AML-193 (cell line): ENCODE results near the gene MARCHF6.
"Not testable (repeated sequence)": the region's sequence is repeated elsewhere in the genome, so short reads cannot be mapped to it uniquely, and the experiment has no call there.

Experiments used
- DNase-seq, 2 experiments: peaks; one replicate each; lab custom pipeline; 2025; lab: John Stamatoyannopoulos, UW

Gene MARCHF6

DNA sequence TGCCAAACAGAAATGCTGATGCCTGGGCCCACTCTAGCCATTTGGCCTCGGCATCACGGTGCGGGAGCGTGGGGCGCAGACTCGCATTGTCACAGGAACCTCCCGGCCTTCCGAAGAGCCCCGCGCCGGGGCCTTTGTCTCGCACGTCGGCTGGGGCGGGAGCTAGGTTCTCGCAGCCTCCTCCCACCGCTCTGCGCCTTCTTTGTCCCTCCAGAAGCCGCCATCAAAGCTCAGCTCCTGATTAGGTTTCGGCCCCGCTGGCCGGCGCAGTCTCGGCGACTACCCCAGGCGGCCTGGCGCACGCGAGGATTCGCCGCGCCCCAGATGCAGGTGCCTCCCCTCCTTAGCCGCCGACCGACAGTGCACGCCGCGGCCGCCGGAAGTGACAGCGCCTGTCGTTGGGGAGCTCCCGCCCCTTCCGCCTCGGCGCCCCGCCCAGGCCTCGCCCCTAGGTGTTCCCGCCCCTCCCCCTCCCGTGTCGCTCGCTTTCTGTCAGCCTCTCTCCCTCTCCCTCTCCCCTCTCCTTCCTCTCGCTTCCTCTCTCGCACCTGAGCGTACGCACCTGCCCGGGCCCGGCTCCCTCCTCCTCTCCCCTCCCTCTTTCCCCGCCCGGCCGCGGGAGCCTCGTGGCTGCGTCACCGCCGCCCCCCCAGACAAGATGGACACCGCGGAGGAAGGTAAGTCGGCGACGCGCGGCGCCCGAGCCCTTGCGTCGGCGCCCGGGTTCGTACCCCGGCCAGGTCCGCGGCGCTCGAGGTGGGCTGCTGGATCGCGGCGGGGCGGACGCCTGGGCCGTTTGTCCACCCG is at the start of gene MARCHF6:
Gene MARCHF6 (plus strand): TSS at position 455 of the 807 bp plus-strand sequence. CDS start 204 bp downstream, at position 659.
- DNase-seq, result peak; percentile 74 to 84

DNA sequence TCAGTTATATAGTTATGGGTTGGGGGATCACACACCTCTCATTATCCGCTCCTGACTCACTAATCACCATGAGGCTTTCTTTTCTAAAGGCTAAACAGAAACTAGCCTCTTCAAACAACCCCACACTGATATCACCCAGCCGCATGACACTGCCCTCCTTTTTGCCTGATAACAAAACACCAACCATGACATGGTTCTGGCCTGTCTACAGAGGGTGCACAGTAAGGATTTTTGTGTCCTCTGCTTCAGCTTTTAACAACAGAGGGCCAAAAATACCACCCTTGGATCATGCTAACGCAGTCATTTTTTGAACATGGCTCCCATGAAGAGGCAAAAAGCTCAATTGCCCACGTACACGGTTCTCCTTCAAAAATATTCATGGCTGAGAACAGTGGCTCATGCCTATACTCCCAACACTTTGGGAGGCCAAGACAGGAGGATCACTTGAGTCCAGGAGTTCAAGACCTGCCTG is 49.8 kb upstream of the MARCHF6 start:
- no peak for DNase-seq

DNA sequence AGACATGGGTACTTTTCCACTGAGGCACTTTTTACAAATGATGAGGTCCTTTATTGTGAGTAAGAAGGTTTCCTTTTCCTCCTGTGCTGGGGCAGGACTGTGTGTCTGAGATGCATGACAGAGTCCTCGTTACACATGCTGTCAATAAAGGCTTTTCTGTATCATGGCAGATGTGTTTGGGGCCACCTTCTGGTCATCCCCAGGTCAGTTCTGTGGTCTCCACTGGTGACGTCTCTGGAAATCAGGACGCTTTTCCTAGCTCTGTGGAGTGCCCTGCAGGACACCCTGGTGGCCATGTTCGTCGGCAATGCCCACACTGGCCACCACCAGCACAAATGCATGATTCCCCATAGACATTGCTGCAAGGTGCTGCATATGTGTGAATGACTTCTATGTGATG is 48.6 kb upstream of the MARCHF6 start:
- DNase-seq, result no peak

DNA sequence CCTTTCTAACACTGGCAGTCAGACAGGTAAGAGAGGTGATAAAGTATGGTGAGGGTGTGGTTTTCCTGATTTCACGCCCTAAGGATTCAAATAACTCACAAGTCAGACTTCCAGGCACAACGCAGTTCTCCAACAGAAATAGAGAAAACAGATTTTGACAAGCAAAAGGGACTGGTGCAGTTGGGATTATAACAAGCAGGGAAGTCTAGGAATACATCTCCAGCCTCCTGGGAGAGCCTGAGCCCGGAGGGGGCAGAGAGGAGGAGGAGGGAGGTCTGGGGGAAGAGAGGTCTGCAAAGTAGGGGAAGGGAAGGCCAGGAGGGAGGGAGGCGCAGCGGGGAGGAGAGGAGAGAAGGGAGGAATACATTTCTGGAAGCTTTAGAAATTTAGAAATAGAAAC is 47.4 kb upstream of the MARCHF6 start:
- DNase-seq, result no peak

GRCh38 chr5:10306806-10307205 is 46.7 kb upstream of the MARCHF6 start:
- DNase-seq, result no peak

DNA sequence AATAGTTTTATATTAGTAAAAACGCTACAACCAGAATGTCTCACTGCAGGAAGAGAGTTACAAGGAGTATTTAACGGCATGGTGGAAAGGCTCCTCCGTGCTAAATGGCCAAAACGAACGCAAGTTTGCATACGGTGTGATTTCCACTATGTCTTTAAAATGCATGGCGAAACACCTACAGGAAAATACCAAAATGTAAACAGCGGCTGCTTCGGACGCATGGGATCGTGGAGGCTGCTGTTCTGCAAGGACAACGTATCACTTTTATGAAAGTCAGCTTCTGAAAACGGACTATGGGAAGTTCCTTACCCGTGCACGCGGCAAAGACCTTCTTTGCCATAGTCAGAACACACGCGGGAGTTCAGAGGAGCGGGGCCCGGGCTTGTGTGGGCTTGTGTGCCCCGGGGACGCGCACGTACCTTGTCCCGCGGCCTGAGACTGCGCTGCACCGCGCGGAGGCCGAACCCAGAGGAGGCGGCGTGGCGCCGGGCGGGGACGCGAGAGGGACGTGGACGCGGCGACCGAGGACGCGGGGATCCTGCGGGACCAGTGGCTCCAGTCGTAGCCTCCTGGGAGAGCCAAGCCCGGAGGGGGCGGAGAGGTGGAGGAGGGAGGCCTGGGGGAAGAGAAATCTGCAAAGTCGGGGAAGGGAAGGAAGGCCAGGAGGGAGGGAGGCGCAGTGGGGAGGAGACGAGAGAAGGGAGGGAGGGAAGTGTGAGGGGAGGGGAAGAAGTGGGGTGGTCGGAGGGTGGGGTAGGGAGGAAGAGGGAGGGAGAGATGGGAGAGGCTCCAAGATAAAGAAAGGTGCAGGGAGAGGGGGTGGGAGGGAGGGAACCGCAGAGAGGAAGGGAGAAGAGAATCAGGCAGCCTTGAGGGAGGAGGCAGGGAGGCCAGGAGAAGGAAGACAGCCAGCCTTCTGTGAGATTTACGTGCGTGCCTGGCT is 46.0 kb upstream of the MARCHF6 start, which contains the start of gene CMBL:
Gene CMBL (minus strand): TSS at position 697 of the 943 bp plus-strand sequence. CDS start 17,140 bp downstream, outside the sequence.
- peak in 1 of 2 experiments; percentile 31 for DNase-seq

- DNase-seq, result no peak
Observed at GRCh38 chr5:10308844-10309243, 44.7 kb upstream of the MARCHF6 start.

- DNase-seq, result no peak
Observed at GRCh38 chr5:10310066-10310779, 43.3 kb upstream of the MARCHF6 start.

DNA sequence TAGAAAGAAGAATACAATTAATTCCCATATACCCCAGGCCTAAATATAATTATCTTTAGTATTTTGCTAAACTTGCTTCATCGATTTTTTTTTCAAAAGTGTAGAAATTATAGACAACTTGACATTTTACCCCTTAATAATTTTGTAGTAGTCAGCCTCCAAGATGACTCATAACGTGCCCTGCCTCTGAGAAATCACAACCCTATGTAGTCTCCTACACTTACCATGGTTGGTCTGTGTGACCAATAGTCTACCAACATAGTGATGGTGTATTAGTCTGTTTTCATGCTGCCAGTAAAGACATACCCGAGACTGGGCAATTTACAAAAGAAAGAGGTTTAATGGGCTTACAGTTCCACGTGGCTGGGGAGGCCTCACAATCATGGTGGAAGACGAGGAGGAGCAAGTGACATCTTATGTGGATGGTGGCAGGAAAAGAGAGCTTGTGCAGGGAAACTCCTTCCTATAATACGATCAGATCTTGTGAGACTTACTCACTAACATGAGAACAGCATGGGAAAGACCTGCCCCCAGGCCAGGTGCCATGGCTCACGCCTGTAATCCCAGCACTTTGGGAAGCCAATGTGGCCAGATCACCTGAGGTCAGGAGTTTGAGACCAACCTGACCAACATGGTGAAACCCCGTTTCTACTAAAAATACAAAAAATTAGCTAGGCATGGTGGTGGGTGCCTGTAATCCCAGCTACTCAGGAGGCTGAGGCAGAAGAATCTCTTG is 42.5 kb upstream of the MARCHF6 start:
- not testable (repeated sequence) for DNase-seq

DNA sequence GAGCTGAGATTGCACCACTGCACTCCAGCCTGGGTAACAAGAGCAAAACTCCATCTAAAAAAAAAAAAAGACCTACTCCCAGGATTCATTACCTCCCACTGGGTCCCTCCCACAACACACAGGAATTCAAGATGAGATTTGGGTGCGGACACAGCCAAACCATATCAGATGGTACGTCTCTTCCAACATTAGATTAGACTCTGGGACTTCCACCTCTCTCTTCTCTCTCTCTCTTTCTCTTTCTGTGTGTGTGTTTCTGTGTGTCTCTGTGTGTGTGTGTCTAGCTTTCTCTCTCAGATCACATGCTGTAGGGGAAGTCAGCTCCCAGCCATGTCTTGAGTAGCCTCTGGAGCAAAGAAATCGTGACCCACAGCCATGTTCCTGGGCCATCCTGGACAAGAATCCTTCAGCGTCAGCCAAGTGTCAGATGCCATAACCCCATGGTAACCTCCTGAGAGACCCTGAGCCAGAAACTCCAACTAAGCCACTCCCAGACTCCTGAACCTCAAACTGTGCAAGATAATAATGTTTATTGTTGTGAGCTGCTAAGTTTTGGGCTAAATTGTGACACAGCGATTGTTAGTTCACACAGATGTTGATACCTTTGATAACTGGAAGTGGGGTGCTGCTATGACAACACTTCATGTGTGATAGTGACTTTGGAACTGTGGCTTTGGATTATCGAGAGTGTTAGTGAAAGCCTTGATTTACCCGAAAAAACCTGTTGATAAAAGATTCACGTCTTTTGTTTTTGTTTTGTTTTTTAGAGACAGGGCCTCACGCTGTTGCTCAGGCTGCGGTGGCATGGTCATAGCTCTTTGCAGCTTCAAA is 41.7 kb upstream of the MARCHF6 start:
- DNase-seq, result no peak

- DNase-seq, result no peak
Observed at GRCh38 chr5:10315201-10315600, 38.3 kb upstream of the MARCHF6 start.

- DNase-seq, result no peak
Observed at GRCh38 chr5:10315824-10316509, 37.5 kb upstream of the MARCHF6 start.

DNA sequence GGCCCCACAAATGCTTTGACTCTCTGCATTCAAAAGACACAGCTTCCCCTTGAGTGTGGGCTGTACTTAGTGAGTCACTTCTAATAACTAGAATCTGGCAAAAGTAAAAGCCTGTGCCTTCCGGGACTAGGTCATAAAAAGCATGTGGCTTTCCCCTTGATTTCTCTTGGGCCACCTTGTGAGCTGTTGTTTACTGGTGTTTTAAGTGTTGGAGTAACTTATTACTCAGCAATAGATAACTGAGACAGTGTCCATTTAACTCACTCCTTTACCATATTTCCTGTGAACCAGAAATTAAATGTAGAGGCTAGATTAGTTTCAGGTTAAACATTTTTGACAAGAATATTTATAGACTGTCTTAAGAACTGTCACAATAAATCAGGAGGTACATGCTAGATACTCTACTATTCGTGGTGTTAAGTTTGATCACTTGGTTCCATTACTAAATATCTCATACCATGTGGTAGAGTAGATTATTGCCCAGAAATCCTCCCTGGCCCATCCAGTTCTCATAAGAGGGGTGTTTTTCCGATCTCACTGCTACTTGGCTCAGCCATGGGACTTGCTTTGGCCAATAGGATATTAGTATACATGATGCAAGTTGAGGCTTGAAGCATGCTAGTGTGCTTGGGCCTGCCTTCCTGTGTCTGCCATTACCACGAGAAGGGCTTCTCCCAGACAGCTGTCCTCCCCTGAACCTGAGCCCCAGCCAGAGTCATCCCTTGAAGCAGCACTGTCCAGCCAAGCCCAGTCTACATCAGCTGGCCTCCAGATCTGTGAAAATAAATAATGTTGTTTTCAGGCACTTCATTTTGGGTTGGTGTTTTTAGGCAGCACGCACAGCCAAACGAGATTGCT is 35.4 kb upstream of the MARCHF6 start:
- DNase-seq, result no peak

DNA sequence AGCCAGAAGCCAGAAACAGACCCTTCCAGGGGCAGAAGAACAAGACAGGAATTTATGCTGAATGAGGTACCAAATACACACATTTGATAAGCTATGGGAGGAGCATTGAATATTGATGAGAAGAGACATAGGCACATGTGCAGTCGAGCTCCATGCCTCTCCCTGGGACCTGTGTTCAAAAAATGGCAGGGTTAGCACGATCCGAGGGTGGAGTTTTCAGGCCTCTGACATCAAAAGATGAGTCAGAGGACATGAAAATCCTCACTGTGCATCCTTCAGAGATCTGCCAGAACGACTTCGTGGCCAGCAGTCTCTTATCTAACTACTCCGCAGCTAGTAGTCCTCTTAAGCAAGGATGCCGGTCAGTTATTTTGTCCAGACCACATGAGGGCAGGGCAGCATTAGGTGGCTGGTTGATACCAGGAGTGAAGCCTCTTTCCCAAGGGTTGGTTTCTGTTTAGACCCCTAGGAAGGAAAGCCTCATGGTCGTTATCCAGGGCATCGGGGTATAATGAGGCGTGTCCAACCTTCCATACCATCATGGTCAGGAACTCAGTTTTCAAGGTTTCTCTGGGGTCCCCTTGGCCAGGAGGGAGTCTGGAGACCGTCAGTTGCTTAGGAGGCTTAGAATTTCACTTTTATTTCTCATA is 34.2 kb upstream of the MARCHF6 start:
- DNase-seq, result no peak

GRCh38 chr5:10320793-10321192 is 32.7 kb upstream of the MARCHF6 start:
- no peak for DNase-seq

GRCh38 chr5:10321882-10322281 is 31.6 kb upstream of the MARCHF6 start:
- DNase-seq, result no peak

- DNase-seq, result no peak
Observed at GRCh38 chr5:10323588-10324488, 29.7 kb upstream of the MARCHF6 start.
